Stimulated activated naive CD8-positive, alpha-beta T cell treated with anti-CD3 and anti-CD28 coated beads, Interleukin-15, Interleukin-2, amounts not matched to agents 100 U/mL and 50 U/mL, for 24 hours (primary cell): Measurements from ENCODE around the gene ZDHHC18.
"Not testable (repeated sequence)": the region's sequence is repeated elsewhere in the genome, so short reads cannot be mapped to it uniquely, and the experiment has no call there.

Source experiments
- ATAC-seq: fragments of 150-1000 bp; cut with Tn5 transposase; one replicate; pipeline ENCODE4 v1.10.0; 2021
- DNase-seq: peaks from one replicate; pipeline ENCODE4 v3.0.0; 2021

The ZDHHC18 gene

GRCh38 chr1:26833432-26834405 lies 7.2 kb downstream of the ZDHHC18 start:
- peak; percentile 84 for DNase-seq
- peak; percentile 94 for ATAC-seq

- ATAC-seq: not testable (repeated sequence)
Measured at GRCh38 chr1:26837665-26838064, 11.2 kb downstream of the ZDHHC18 start.

DNA sequence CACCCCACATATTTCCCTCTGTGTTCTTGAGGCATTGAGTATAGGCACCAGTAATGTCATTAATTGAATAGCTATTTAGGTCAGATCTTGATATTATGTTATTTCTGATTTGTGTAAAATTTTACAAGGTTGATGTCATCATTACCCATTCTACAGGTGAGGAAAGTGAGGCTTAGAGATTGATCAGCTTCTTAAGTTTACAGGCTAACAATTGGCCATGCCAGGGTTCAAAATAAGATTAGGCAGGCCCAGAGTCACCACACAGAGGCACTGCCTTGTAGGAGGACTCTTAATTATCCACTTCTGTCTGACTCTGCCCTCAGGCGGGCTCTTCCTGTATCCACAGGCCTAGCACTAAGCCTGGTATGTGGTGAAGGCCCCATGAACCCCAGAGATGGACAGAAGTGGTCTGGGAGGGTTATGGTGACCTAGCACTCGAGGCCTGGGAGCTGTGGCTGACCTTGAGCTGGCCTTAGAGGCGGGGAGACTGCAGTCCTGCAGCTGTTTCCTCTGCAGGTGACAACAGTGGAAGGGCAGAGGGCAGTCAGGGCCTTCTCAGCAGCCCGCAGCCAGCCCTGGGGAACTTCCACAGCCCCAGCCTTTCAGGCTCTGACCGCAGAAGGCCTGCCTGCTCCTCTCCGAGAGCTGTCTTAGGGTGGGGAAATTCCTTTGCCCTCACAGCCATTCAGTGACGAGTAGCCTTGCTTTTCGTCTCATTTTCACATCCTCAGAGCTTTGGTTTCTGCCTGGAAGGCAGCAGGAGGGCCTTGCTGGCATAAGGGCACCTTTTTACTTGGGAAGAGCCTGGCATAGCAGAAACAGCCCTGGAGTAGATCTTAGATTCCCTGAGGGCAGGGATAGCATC lies 12.2 kb downstream of the ZDHHC18 start:
- peak; percentile 44 for DNase-seq
- ATAC-seq: peak; percentile 85

More at GRCh38 chr1:26837665-26838064, 11.2 kb downstream of the ZDHHC18 start:
- DNase-seq: not testable (repeated sequence)

- no peak for DNase-seq
- no peak for ATAC-seq
Measured at GRCh38 chr1:26839339-26839722, 12.8 kb downstream of the ZDHHC18 start.

GRCh38 chr1:26839779-26840178 lies 13.3 kb downstream of the ZDHHC18 start:
- no peak for ATAC-seq
- DNase-seq: no peak

- no peak for ATAC-seq
- DNase-seq: no peak
Measured at GRCh38 chr1:26844424-26845196, 18.1 kb downstream of the ZDHHC18 start.

GRCh38 chr1:26847826-26848225 lies 21.3 kb downstream of the ZDHHC18 start:
- DNase-seq, ATAC-seq: not testable (repeated sequence)

DNA sequence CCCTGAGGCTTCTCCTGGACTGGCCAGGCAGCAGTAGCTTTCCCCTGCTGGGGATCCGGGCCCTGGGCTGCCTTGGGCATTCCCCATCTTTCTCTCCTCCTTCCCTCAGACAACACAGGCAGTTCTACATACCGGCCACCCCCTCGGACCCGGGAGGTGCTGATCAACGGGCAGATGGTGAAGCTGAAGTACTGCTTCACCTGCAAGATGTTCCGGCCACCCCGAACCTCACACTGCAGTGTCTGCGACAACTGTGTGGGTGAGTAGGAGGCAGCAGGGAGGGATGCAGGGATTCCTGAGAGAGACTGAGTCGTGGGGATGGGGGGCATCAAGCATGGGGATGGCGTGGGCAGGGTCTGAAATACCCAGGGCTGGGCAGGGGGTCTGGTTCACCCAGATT lies 22.0 kb downstream of the ZDHHC18 start:
- DNase-seq (no peak), ATAC-seq (no peak)

DNA sequence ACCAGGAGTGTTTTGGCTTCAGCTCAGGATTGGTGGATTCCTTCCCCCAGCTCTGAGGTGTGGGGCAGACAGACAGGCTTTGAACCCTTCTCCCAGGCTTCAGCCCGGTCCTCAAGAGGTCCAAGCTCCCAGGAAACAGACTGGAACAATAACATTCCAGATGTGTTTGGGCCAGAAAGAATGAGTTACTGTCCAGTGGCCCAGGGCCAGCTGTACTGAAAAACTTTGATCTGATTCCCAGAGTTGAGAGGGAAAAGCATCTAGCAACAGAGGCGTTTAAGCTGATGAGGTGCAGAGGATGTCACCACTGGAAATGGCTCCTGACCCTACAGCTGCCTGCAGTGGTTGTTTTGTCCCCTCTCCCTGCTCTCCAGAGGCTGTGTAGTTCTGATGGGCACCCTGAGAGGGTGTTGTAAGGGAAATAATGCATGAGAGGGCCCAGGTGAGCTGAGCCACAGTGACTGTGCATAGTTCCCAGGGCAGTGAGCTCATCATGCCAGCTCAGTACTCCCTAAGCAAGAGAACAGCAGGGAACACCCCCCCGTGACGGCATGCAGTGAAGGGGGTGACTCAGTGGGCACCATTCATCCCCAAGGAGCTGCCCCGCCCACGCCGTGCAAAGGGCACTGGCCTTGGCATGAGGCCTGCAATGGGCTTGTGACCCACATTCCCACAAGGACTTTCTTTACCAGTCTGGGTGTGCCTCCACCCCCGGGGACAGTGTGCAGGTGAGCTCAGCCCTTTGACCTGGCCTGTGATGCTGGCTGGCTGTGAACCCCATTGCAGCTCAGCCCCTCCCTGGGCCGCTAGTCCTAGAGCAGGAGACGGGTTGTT lies 22.7 kb downstream of the ZDHHC18 start:
- ATAC-seq (peak; percentile 45), DNase-seq (no peak)

GRCh38 chr1:26851106-26851684 lies 24.7 kb downstream of the ZDHHC18 start:
- DNase-seq: no peak
- no peak for ATAC-seq

GRCh38 chr1:26852701-26853100 lies 26.2 kb downstream of the ZDHHC18 start:
- no peak for ATAC-seq
- DNase-seq: no peak

DNA sequence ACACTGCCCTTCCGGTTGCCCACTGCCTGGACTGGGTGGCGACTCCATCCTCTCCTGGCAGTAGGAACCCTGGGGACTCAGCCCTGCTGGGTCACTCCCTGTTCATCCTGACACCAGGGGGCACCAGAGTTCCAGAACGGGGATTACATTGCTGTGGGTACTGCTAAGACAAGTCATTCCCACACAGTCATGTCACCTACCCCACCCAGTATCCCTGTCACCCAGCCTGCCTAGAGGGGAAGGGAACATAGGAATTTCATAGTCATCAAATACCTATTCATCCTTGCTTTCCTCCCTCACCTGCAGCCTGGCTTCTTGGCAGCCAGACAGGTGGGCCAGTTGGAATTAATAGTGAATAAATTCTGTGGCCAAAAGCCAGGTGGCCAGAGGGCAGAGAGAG lies 26.7 kb downstream of the ZDHHC18 start:
- DNase-seq (peak; percentile 87), ATAC-seq (peak; percentile 73)

DNA sequence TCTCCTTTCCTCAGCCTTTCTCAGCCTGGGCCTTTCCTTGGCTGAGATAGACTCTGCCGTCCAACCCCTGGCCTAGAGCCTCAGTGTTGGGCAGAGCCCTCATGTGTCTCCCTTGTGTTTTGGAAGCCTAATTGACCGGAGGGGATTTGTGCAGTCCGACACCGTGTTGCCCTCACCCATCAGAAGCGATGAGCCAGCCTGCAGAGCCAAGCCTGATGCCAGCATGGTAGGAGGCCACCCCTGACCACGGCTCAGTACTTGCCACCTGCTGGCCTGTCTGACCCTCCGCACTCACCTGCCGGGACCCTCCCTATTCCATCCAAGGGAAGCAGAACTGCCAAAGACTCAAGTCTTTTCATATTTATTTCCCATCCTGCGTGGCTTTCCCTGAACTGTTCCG lies 27.1 kb downstream of the ZDHHC18 start:
- no peak for DNase-seq
- no peak for ATAC-seq

GRCh38 chr1:26854906-26855305 lies 28.4 kb downstream of the ZDHHC18 start:
- DNase-seq: no peak
- ATAC-seq: no peak

DNA sequence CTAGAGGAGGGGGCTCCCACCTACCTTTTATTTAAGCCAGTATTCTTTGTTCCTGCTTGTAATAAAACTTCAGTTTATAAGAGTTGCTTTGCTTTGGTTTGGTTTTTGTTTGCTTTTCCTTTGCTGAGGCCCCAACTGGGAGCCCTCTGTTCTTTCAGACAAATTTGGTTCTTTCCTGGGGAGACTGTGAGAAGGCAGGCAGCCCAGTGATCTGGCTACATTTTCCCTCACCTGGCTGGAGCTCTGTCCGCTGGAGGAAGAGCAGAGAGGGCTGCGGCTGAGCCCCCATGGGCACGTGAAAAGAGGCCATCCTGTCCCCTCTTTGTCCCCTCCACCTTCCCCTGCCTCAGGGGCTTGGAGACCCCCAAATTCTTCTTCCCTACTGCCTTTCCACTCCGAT lies 29.1 kb downstream of the ZDHHC18 start:
- ATAC-seq (no peak), DNase-seq (no peak)

GRCh38 chr1:26856181-26856580 lies 29.7 kb downstream of the ZDHHC18 start:
- ATAC-seq (no peak), DNase-seq (no peak)

GRCh38 chr1:26856604-26857469 lies 30.3 kb downstream of the ZDHHC18 start:
- ATAC-seq (peak; percentile 5), DNase-seq (no peak)

DNA sequence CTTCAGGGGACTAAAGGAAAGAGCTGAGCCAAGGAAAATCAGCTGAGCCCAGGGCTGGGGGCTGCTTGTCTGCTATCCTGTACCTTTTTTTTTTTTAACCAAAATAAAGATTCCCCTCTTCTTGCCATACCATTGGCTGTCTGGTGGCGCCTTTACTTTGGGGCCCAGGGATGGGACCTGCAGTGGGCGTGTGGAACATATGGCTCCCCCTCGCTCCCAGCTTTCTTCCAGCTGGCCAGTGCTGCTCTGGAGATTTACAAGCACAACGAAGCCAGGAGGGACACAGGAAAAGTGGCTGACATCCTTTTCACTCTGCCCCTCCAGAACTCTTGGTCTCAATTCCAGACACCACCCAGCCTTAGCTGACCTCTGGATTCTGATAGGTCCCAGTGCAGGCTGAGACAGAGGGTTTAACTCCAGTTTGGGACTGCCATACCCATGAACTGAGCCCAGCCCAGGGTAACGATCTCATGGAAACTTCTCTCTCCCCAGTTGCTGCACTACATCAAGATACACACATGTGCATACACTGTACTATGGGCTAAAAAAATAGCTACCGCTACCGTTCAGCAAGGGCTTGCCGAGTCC lies 31.1 kb downstream of the ZDHHC18 start:
- DNase-seq (no peak), ATAC-seq (no peak)

DNA sequence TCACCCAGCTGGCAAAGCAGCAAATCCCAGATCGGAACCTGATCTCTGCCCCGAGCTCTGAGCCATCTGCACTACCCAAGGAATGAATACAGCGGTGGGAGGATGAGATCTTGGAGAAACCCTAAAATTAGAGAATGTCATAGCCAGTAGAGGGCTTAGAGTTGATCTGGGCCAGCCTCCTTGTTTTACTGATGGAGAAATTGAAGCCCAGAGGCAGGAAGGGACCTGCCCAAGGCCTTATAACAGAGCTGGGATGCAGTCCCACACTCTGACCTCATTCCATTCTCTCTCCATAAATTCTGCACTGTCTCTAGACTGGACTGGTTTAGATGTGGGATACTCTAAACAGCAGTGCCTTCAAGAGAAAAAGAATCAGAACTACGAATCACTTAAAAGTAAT lies 31.7 kb downstream of the ZDHHC18 start:
- ATAC-seq (no peak), DNase-seq (no peak)
